Mucosa of gallbladder (tissue), 1 donor: ENCODE measurements around the gene CAMK2G. TPM values are rescaled to one million over a fixed set of nuclear protein-coding genes. Genes with fewer than 3 reads are reported as not detected.
"Not testable (repeated sequence)": the region's sequence is repeated elsewhere in the genome, so short reads cannot be mapped to it uniquely, and the experiment has no call there.

Source experiments
- DNase-seq: peaks from one replicate; pipeline ENCODE4 v3.0.0-alpha.2; 2020; ENCODE audit warnings: low spot score
- total RNA-seq: library from RNA; stranded (reverse); gene quantifications from one replicate; pipeline ENCODE4 v1.2.1, GENCODE V29; 2021
- donor health status: DM: no; HTN: no; CAD: no.

Gene CAMK2G
- total RNA-seq, 1 donor from 2014 or later = 43.7 TPM

GRCh38 chr10:73902351-73902750 is 28.0 kb upstream of the CAMK2G start:
- DNase-seq = no peak

GRCh38 chr10:73901261-73901660 is 26.9 kb upstream of the CAMK2G start:
- DNase-seq = no peak

GRCh38 chr10:73900064-73900463 is 25.7 kb upstream of the CAMK2G start:
- no peak for DNase-seq

GRCh38 chr10:73899423-73899822 is 25.1 kb upstream of the CAMK2G start:
- no peak for DNase-seq

GRCh38 chr10:73898730-73899410 is 24.5 kb upstream of the CAMK2G start:
- DNase-seq = no peak

GRCh38 chr10:73897693-73898092 is 23.3 kb upstream of the CAMK2G start:
- no peak for DNase-seq

GRCh38 chr10:73895381-73895780 is 21.0 kb upstream of the CAMK2G start:
- not testable (repeated sequence) for DNase-seq

GRCh38 chr10:73894245-73894971 is 20.1 kb upstream of the CAMK2G start:
- DNase-seq = no peak

GRCh38 chr10:73893426-73893825 is 19.1 kb upstream of the CAMK2G start:
- DNase-seq = no peak

GRCh38 chr10:73892310-73893030 is 18.1 kb upstream of the CAMK2G start:
- DNase-seq = no peak

GRCh38 chr10:73891540-73891939 is 17.2 kb upstream of the CAMK2G start:
- no peak for DNase-seq

- not testable (repeated sequence) for DNase-seq
These were observed 16.5 kb upstream of the CAMK2G start for GRCh38 chr10:73890830-73891229.

- no peak for DNase-seq
These were observed 15.9 kb upstream of the CAMK2G start for GRCh38 chr10:73890261-73890660.

GRCh38 chr10:73889416-73889815 is 15.1 kb upstream of the CAMK2G start:
- not testable (repeated sequence) for DNase-seq

GRCh38 chr10:73889014-73889413 is 14.7 kb upstream of the CAMK2G start:
- no peak for DNase-seq

GRCh38 chr10:73888514-73888913 is 14.2 kb upstream of the CAMK2G start:
- no peak for DNase-seq

GRCh38 chr10:73887294-73888039 is 13.1 kb upstream of the CAMK2G start:
- peak; percentile 77 for DNase-seq

GRCh38 chr10:73886661-73887293 is 12.4 kb upstream of the CAMK2G start:
- DNase-seq = no peak

- DNase-seq = peak; percentile 74
These were observed 11.8 kb upstream of the CAMK2G start for GRCh38 chr10:73886085-73886529.

- no peak for DNase-seq
These were observed 9.7 kb upstream of the CAMK2G start for GRCh38 chr10:73884017-73884416.

GRCh38 chr10:73881221-73881919 is 7.0 kb upstream of the CAMK2G start:
- DNase-seq = no peak
